NT2/D1 (cell line): ENCODE measurements around the gene UGT8.

Experiments used
- SUZ12 ChIP-seq: IDR thresholded peaks from 2 replicates; pipeline ENCODE4 v1.6.1; 2011; ENCODE audit not compliant: insufficient read length, insufficient read depth; ENCODE audit errors: extremely low read depth
- YY1 ChIP-seq: IDR thresholded peaks from 2 replicates; pipeline ENCODE4 v1.6.1; 2011; ENCODE audit not compliant: insufficient read length, insufficient read depth
- ZNF274 ChIP-seq: IDR thresholded peaks from 2 replicates; pipeline ENCODE4 v1.6.1; 2011; ENCODE audit warnings: mild to moderate bottlenecking, low read depth, low read length

- TF ChIP-seq ZNF274, result no peak
- TF ChIP-seq SUZ12, result no peak
- TF ChIP-seq YY1, result no peak
Measured at GRCh38 chr4:114658776-114659175, 60.2 kb downstream of the UGT8 start.
